T1000 (cell line): ENCODE measurements around the gene TPD52L1.
"Not testable (repeated sequence)": the region's sequence is repeated elsewhere in the genome, so short reads cannot be mapped to it uniquely, and the experiment has no call there.

Experiments
- DNase-seq: peaks from one replicate; lab custom pipeline; 2025; ENCODE audit warnings: mixed read lengths; lab: John Stamatoyannopoulos, UW

Gene TPD52L1

GRCh38 chr6:125273965-125274364 is 120.4 kb downstream of the TPD52L1 start:
- DNase-seq = peak; percentile 7

GRCh38 chr6:125274935-125275334 is 121.4 kb downstream of the TPD52L1 start:
- DNase-seq = no peak

GRCh38 chr6:125275779-125276178 is 122.2 kb downstream of the TPD52L1 start:
- DNase-seq = no peak

GRCh38 chr6:125277838-125278237 is 124.3 kb downstream of the TPD52L1 start:
- DNase-seq = no peak

GRCh38 chr6:125279961-125280360 is 126.4 kb downstream of the TPD52L1 start:
- DNase-seq = no peak

GRCh38 chr6:125280370-125281035 is 126.9 kb downstream of the TPD52L1 start:
- not testable (repeated sequence) for DNase-seq

GRCh38 chr6:125282470-125282869 is 128.9 kb downstream of the TPD52L1 start:
- DNase-seq = not testable (repeated sequence)

- DNase-seq = no peak
Measured at GRCh38 chr6:125285353-125285752, 131.8 kb downstream of the TPD52L1 start.

- no peak for DNase-seq
Measured at GRCh38 chr6:125285936-125286335, 132.4 kb downstream of the TPD52L1 start.

GRCh38 chr6:125287718-125288117 is 134.1 kb downstream of the TPD52L1 start:
- DNase-seq = no peak

GRCh38 chr6:125293587-125293986 is 140.0 kb downstream of the TPD52L1 start:
- no peak for DNase-seq

- DNase-seq = no peak
Measured at GRCh38 chr6:125294036-125294435, 140.5 kb downstream of the TPD52L1 start.

- DNase-seq = no peak
Measured at GRCh38 chr6:125294925-125295324, 141.4 kb downstream of the TPD52L1 start.

GRCh38 chr6:125296471-125296870 is 142.9 kb downstream of the TPD52L1 start:
- DNase-seq = no peak

- no peak for DNase-seq
Measured at GRCh38 chr6:125299257-125299656, 145.7 kb downstream of the TPD52L1 start.

GRCh38 chr6:125300992-125301434 is 147.4 kb downstream of the TPD52L1 start:
- no peak for DNase-seq

GRCh38 chr6:125301435-125302391 is 148.1 kb downstream of the TPD52L1 start, which contains the start of gene HDDC2:
Gene HDDC2 (minus strand): TSS chr6:125301967. CDS start chr6:125301932, 35 bp downstream.
- DNase-seq = peak; percentile 40

GRCh38 chr6:125302840-125303511 is 149.4 kb downstream of the TPD52L1 start:
- no peak for DNase-seq

- no peak for DNase-seq
Measured at GRCh38 chr6:125303512-125303854, 149.9 kb downstream of the TPD52L1 start.

GRCh38 chr6:125304970-125305660 is 151.5 kb downstream of the TPD52L1 start:
- DNase-seq = no peak

- no peak for DNase-seq
Measured at GRCh38 chr6:125306756-125307149, 153.2 kb downstream of the TPD52L1 start.
